Natural killer cell treated with Interleukin-12 subunit alpha and Interleukin-12 subunit beta and Interleukin-15 and Interleukin-18, amount 100 ng/mL, for 72 hours (primary cell): ENCODE measurements around the gene ARMC5. TPM values are rescaled to one million over a fixed set of nuclear protein-coding genes. Genes with fewer than 3 reads are reported as not detected.
A peak's percentile ranks its signal among the peaks of the same experiment; 100 is the strongest.
"Not testable (repeated sequence)": the region's sequence is repeated elsewhere in the genome, so short reads cannot be mapped to it uniquely, and the experiment has no call there.

Experiments
- ATAC-seq, 2 donors: fragments of 150-1000 bp; cut with Tn5 transposase in 1 of 2; sonication (Bioruptor Pico), chemical (Tn5 transposase) in 1 of 2; 2 replicates each; pipeline ENCODE4 v1.10.0; 2021
- DNase-seq: peaks from one replicate; pipeline ENCODE4 v3.0.0; 2022; ENCODE audit warnings: low spot score
- H3K27ac Mint-ChIP-seq, 2 donors: 1 replicate in 1 of 2; 2 replicates in 1 of 2; pipeline ENCODE4 v1.8.0; 2022; ENCODE audit warnings: mixed read lengths in 2 of 2, mild to moderate bottlenecking in 1 of 2, moderate library complexity in 1 of 2
- H3K27me3 Mint-ChIP-seq, 2 donors: 1 replicate in 1 of 2; 2 replicates in 1 of 2; pipeline ENCODE4 v1.8.0; 2022; ENCODE audit warnings: mixed read lengths in 2 of 2
- H3K36me3 Mint-ChIP-seq: one replicate; pipeline ENCODE4 v1.8.0; 2022; ENCODE audit warnings: mixed read lengths
- H3K4me1 Mint-ChIP-seq, 2 donors: 1 replicate in 1 of 2; 2 replicates in 1 of 2; pipeline ENCODE4 v1.8.0; 2022; ENCODE audit warnings: low read depth in 2 of 2, mixed read lengths in 2 of 2, mild to moderate bottlenecking in 1 of 2
- H3K4me3 Mint-ChIP-seq: one replicate; pipeline ENCODE4 v1.8.0; 2022; ENCODE audit warnings: mixed read lengths
- H3K9me3 Mint-ChIP-seq: 2 replicates; pipeline ENCODE4 v1.8.0; 2022; ENCODE audit warnings: mixed read lengths
- total RNA-seq, 2 donors: library from RNA; stranded (reverse); gene quantifications; one replicate each; pipeline ENCODE4 v1.2.3, GENCODE V29; 2022

ARMC5 gene
- total RNA-seq, 2 donors from 2014 or later, result 31.6 to 36.0 TPM

- H3K4me1 Mint-ChIP-seq, H3K27ac Mint-ChIP-seq, H3K36me3 Mint-ChIP-seq, ATAC-seq, H3K9me3 Mint-ChIP-seq, DNase-seq, H3K27me3 Mint-ChIP-seq, H3K4me3 Mint-ChIP-seq: not testable (repeated sequence)
Measured at GRCh38 chr16:31484048-31484447, 24.7 kb downstream of the ARMC5 start.

GRCh38 chr16:31484491-31485171 lies 25.3 kb downstream of the ARMC5 start:
- no peak for ATAC-seq
- Mint-ChIP-seq H3K27ac (no peak overlapping the region), H3K9me3 (no peaks in the 10 kb centered on the region), H3K4me3 (no peak overlapping the region), H3K4me1 (peaks cover 0 to 6% of the 10 kb centered on the region in 2 donors), H3K36me3 (no peaks in the 10 kb centered on the region), H3K27me3 (peaks cover 0 to 7% of the 10 kb centered on the region in 2 donors)
- DNase-seq, result no peak

- no peak for DNase-seq
- Mint-ChIP-seq H3K27ac (no peak overlapping the region), H3K4me3 (no peak overlapping the region), H3K9me3 (no peaks in the 10 kb centered on the region), H3K36me3 (no peaks in the 10 kb centered on the region), H3K27me3 (peaks cover 0 to 7% of the 10 kb centered on the region in 2 donors), H3K4me1 (peaks cover 0 to 7% of the 10 kb centered on the region in 2 donors)
- ATAC-seq, result no peak
Measured at GRCh38 chr16:31485571-31485970, 26.3 kb downstream of the ARMC5 start.

GRCh38 chr16:31486045-31486444 lies 26.7 kb downstream of the ARMC5 start:
- H3K4me1 Mint-ChIP-seq, result peaks cover 0 to 8% of the 10 kb centered on the region in 2 donors
- H3K36me3 Mint-ChIP-seq, result no peaks in the 10 kb centered on the region
- H3K9me3 Mint-ChIP-seq, result no peaks in the 10 kb centered on the region
- no peak overlapping the region for H3K4me3 Mint-ChIP-seq
- peaks cover 0 to 7% of the 10 kb centered on the region in 2 donors for H3K27me3 Mint-ChIP-seq
- no peak for DNase-seq
- H3K27ac Mint-ChIP-seq, result no peak overlapping the region
- ATAC-seq, result no peak

- no peaks in the 10 kb centered on the region for H3K9me3 Mint-ChIP-seq
- ATAC-seq (peak in 1 of 2 donors; percentile 1), DNase-seq (no peak)
- peaks cover 0 to 9% of the 10 kb centered on the region in 2 donors for H3K4me1 Mint-ChIP-seq
- peaks cover 0 to 7% of the 10 kb centered on the region in 2 donors for H3K27me3 Mint-ChIP-seq
- H3K4me3 Mint-ChIP-seq, result peak overlapping the region; percentile 82
- H3K36me3 Mint-ChIP-seq, result no peaks in the 10 kb centered on the region
- H3K27ac Mint-ChIP-seq, result no peak overlapping the region
Measured at GRCh38 chr16:31487071-31487719, 27.9 kb downstream of the ARMC5 start.

GRCh38 chr16:31487720-31488467 lies 28.6 kb downstream of the ARMC5 start:
- H3K9me3 Mint-ChIP-seq, result no peaks in the 10 kb centered on the region
- H3K4me3 Mint-ChIP-seq, result peak overlapping the region; percentile 82
- no peak overlapping the region for H3K27ac Mint-ChIP-seq
- H3K4me1 Mint-ChIP-seq, result peaks cover 0 to 9% of the 10 kb centered on the region in 2 donors
- DNase-seq (no peak), ATAC-seq (peak; percentile 81 to 84)
- peaks cover 0 to 7% of the 10 kb centered on the region in 2 donors for H3K27me3 Mint-ChIP-seq
- no peaks in the 10 kb centered on the region for H3K36me3 Mint-ChIP-seq

GRCh38 chr16:31488468-31489297 lies 29.4 kb downstream of the ARMC5 start:
- DNase-seq (no peak), ATAC-seq (no peak)
- Mint-ChIP-seq H3K4me1 (peaks cover 0 to 9% of the 10 kb centered on the region in 2 donors), H3K4me3 (no peak overlapping the region), H3K9me3 (no peaks in the 10 kb centered on the region), H3K27me3 (peaks cover 0 to 7% of the 10 kb centered on the region in 2 donors), H3K27ac (no peak overlapping the region), H3K36me3 (no peaks in the 10 kb centered on the region)

GRCh38 chr16:31489298-31489564 lies 29.9 kb downstream of the ARMC5 start:
- Mint-ChIP-seq H3K4me3 (no peak overlapping the region), H3K27ac (no peak overlapping the region), H3K36me3 (no peaks in the 10 kb centered on the region), H3K9me3 (no peaks in the 10 kb centered on the region), H3K4me1 (peaks cover 0 to 9% of the 10 kb centered on the region in 2 donors), H3K27me3 (peaks cover 0 to 7% of the 10 kb centered on the region in 2 donors)
- ATAC-seq (no peak), DNase-seq (no peak)

- no peak overlapping the region for H3K27ac Mint-ChIP-seq
- DNase-seq (no peak), ATAC-seq (no peak)
- no peaks in the 10 kb centered on the region for H3K9me3 Mint-ChIP-seq
- H3K4me3 Mint-ChIP-seq, result peak overlapping the region; percentile 42
- peaks cover 0 to 7% of the 10 kb centered on the region in 2 donors for H3K27me3 Mint-ChIP-seq
- no peaks in the 10 kb centered on the region for H3K36me3 Mint-ChIP-seq
- H3K4me1 Mint-ChIP-seq, result peaks cover 0 to 9% of the 10 kb centered on the region in 2 donors
Measured at GRCh38 chr16:31489616-31490584, 30.6 kb downstream of the ARMC5 start.

GRCh38 chr16:31491778-31492418 lies 32.6 kb downstream of the ARMC5 start:
- DNase-seq, result no peak
- Mint-ChIP-seq H3K9me3 (no peaks in the 10 kb centered on the region), H3K27me3 (no peaks in the 10 kb centered on the region), H3K36me3 (no peaks in the 10 kb centered on the region), H3K4me1 (peaks cover 0 to 9% of the 10 kb centered on the region in 2 donors), H3K27ac (peak overlapping the region in 1 of 2 donors; percentile 43), H3K4me3 (no peak overlapping the region)
- no peak for ATAC-seq

- no peaks in the 10 kb centered on the region for H3K36me3 Mint-ChIP-seq
- no peak overlapping the region for H3K4me3 Mint-ChIP-seq
- no peak for DNase-seq
- no peaks in the 10 kb centered on the region for H3K27me3 Mint-ChIP-seq
- ATAC-seq, result no peak
- H3K4me1 Mint-ChIP-seq, result peaks cover 0 to 12% of the 10 kb centered on the region in 2 donors
- no peak overlapping the region for H3K27ac Mint-ChIP-seq
- no peaks in the 10 kb centered on the region for H3K9me3 Mint-ChIP-seq
Measured at GRCh38 chr16:31493506-31494125, 34.3 kb downstream of the ARMC5 start.

- H3K27ac Mint-ChIP-seq, result no peak overlapping the region
Measured at GRCh38 chr16:31496670-31497069, 37.4 kb downstream of the ARMC5 start.

More at GRCh38 chr16:31496670-31497069, 37.4 kb downstream of the ARMC5 start:
- DNase-seq (no peak), ATAC-seq (no peak)
- H3K4me1 Mint-ChIP-seq, result peaks cover 0 to 7% of the 10 kb centered on the region in 2 donors
- H3K27me3 Mint-ChIP-seq, result no peaks in the 10 kb centered on the region
- no peak overlapping the region for H3K4me3 Mint-ChIP-seq
- no peaks in the 10 kb centered on the region for H3K9me3 Mint-ChIP-seq
- H3K36me3 Mint-ChIP-seq, result no peaks in the 10 kb centered on the region
